ENCODE data around the gene APP. TPM values are rescaled to one million over a fixed set of nuclear protein-coding genes. Genes with fewer than 3 reads are reported as not detected.

APP gene
- total and polyA plus RNA-seq, 7 donors = 37.7 to 118 (median 56.6) TPM

GRCh38 chr21:26115899-26116298 lies 54.7 kb downstream of the APP start:
- DNase-seq (no peak), ATAC-seq (no peak)
- Histone ChIP-seq H3K36me3 (ENCODE audit: insufficient read depth in 1 of 2, low read depth in 1 of 2) (no peaks in the 10 kb centered on the region), H3K4me1 (no peaks in the 10 kb centered on the region), H3K27ac (no peak overlapping the region), H3K4me3 (no peak overlapping the region), H3K27me3 (ENCODE audit: insufficient read depth in 3 of 3, low read length in 2 of 3) (no peaks in the 10 kb centered on the region), H3K9me3 (no peaks in the 10 kb centered on the region)
- intact Hi-C loops (cut with DNase I) = no loop called here
- WGBS, 3 donors = 23 to 29% (median 27%) methylated on average over 2 of the region's 2 CpGs
- no peak for TF ChIP-seq CTCF (IDR thresholded peaks at IDR 0.05)

- intact Hi-C loops (cut with DNase I) = no loop called here
- Histone ChIP-seq H3K9me3 (no peaks in the 10 kb centered on the region), H3K27me3 (ENCODE audit: insufficient read depth in 3 of 3, low read length in 2 of 3) (no peaks in the 10 kb centered on the region), H3K4me1 (no peaks in the 10 kb centered on the region), H3K27ac (no peak overlapping the region), H3K4me3 (no peak overlapping the region), H3K36me3 (ENCODE audit: insufficient read depth in 1 of 2, low read depth in 1 of 2) (no peaks in the 10 kb centered on the region)
- 48 to 68% (median 64%) methylated on average over 3 of the region's 3 CpGs for WGBS, 3 donors
- DNase-seq (no peak), ATAC-seq (no peak)
- TF ChIP-seq CTCF (IDR thresholded peaks at IDR 0.05) = no peak
Observed at GRCh38 chr21:26115305-26115704, 55.3 kb downstream of the APP start.

- Histone ChIP-seq H3K36me3 (ENCODE audit: insufficient read depth in 1 of 2, low read depth in 1 of 2) (no peaks in the 10 kb centered on the region), H3K27me3 (ENCODE audit: insufficient read depth in 3 of 3, low read length in 2 of 3) (no peaks in the 10 kb centered on the region), H3K4me1 (no peaks in the 10 kb centered on the region), H3K9me3 (no peaks in the 10 kb centered on the region), H3K27ac (no peak overlapping the region), H3K4me3 (no peak overlapping the region)
- intact Hi-C loops (cut with DNase I) = no loop called here
- TF ChIP-seq CTCF (IDR thresholded peaks at IDR 0.05) = no peak
- DNase-seq (no peak), ATAC-seq (no peak)
- WGBS, 3 donors = 53 to 64% (median 57%) methylated on average over 3 of the region's 3 CpGs
Observed at GRCh38 chr21:26112975-26113374, 57.6 kb downstream of the APP start.

GRCh38 chr21:26112127-26112742 lies 58.3 kb downstream of the APP start:
- DNase-seq (no peak), ATAC-seq (no peak)
- H3K9me3 ChIP-seq = no peaks in the 10 kb centered on the region
- no peak overlapping the region for H3K4me3 ChIP-seq
- no peaks in the 10 kb centered on the region for H3K4me1 ChIP-seq
- TF ChIP-seq CTCF (IDR thresholded peaks at IDR 0.05) = no peak
- intact Hi-C loops (cut with DNase I) = no loop called here
- no peak overlapping the region for H3K27ac ChIP-seq
- WGBS, 3 donors = 66 to 77% (median 67%) methylated on average over 7 of the region's 7 CpGs
- H3K27me3 ChIP-seq (ENCODE audit: insufficient read depth in 3 of 3, low read length in 2 of 3) = no peaks in the 10 kb centered on the region
- no peaks in the 10 kb centered on the region for H3K36me3 ChIP-seq (ENCODE audit: insufficient read depth in 1 of 2, low read depth in 1 of 2)

GRCh38 chr21:26110715-26111114 lies 59.9 kb downstream of the APP start:
- ATAC-seq = no peak
- no peaks in the 10 kb centered on the region for H3K9me3 ChIP-seq
- no peaks in the 10 kb centered on the region for H3K4me1 ChIP-seq
- 63 to 80% (median 72%) methylated on average over 2 of the region's 2 CpGs for WGBS, 3 donors
- DNase-seq = no peak
- intact Hi-C loops (cut with DNase I) = no loop called here
- H3K27ac ChIP-seq = no peak overlapping the region
- H3K36me3 ChIP-seq (ENCODE audit: insufficient read depth in 1 of 2, low read depth in 1 of 2) = peaks cover 0 to 2% of the 10 kb centered on the region in 2 donors
- no peak for TF ChIP-seq CTCF (IDR thresholded peaks at IDR 0.05)
- H3K27me3 ChIP-seq (ENCODE audit: insufficient read depth in 3 of 3, low read length in 2 of 3) = no peaks in the 10 kb centered on the region
- H3K4me3 ChIP-seq = no peak overlapping the region

Measured in psoas muscle (tissue), 8 donors.